ENCODE data around the gene XAF1.
"Not testable (repeated sequence)": the region's sequence is repeated elsewhere in the genome, so short reads cannot be mapped to it uniquely, and the experiment has no call there.

The XAF1 gene

GRCh38 chr17:6755731-6756184, at the start of gene XAF1:
Gene XAF1 (plus strand): TSS chr17:6756046. CDS start chr17:6756079, 33 bp downstream.
- DNase-seq = peak; percentile 3

- DNase-seq = no peak
These were observed 49.3 kb upstream of the XAF1 start for GRCh38 chr17:6706499-6706898.

GRCh38 chr17:6706996-6707395, 48.9 kb upstream of the XAF1 start:
- DNase-seq = no peak

GRCh38 chr17:6708357-6708961, 47.4 kb upstream of the XAF1 start:
- DNase-seq = no peak

- no peak for DNase-seq
These were observed 45.5 kb upstream of the XAF1 start for GRCh38 chr17:6710317-6710716.

- peak; percentile 29 for DNase-seq
These were observed 44.7 kb upstream of the XAF1 start for GRCh38 chr17:6711081-6711674.

GRCh38 chr17:6711681-6712057, 44.2 kb upstream of the XAF1 start:
- no peak for DNase-seq

GRCh38 chr17:6712058-6712853, 43.6 kb upstream of the XAF1 start:
- DNase-seq = peak; percentile 70

- no peak for DNase-seq
These were observed 43.1 kb upstream of the XAF1 start for GRCh38 chr17:6712854-6713129.

GRCh38 chr17:6713130-6713917, 42.5 kb upstream of the XAF1 start, which contains the start of gene SLC13A5:
Gene SLC13A5 (minus strand): TSS chr17:6713369. CDS start chr17:6713333, 36 bp downstream.
- peak; percentile 20 for DNase-seq

GRCh38 chr17:6713918-6714271, 42.0 kb upstream of the XAF1 start:
- no peak for DNase-seq

- no peak for DNase-seq
These were observed 41.5 kb upstream of the XAF1 start for GRCh38 chr17:6714315-6714874.

- DNase-seq = no peak
These were observed 39.1 kb upstream of the XAF1 start for GRCh38 chr17:6716736-6717135.

- DNase-seq = no peak
These were observed 34.1 kb upstream of the XAF1 start for GRCh38 chr17:6721744-6722143.

- DNase-seq = no peak
These were observed 31.8 kb upstream of the XAF1 start for GRCh38 chr17:6724009-6724408.

- no peak for DNase-seq
These were observed 26.3 kb upstream of the XAF1 start for GRCh38 chr17:6729531-6729930.

GRCh38 chr17:6746665-6747064, 9.2 kb upstream of the XAF1 start:
- DNase-seq = not testable (repeated sequence)

GRCh38 chr17:6748617-6749016, 7.2 kb upstream of the XAF1 start:
- DNase-seq = no peak

GRCh38 chr17:6749519-6749918, 6.3 kb upstream of the XAF1 start:
- no peak for DNase-seq

GRCh38 chr17:6752068-6752909, 3.6 kb upstream of the XAF1 start:
- peak; percentile 27 for DNase-seq

- no peak for DNase-seq
These were observed 2.8 kb upstream of the XAF1 start for GRCh38 chr17:6753006-6753445.

- no peak for DNase-seq
These were observed 2.3 kb upstream of the XAF1 start for GRCh38 chr17:6753546-6753945.
